ENCODE data around the gene MYO9A. TPM values are rescaled to one million over a fixed set of nuclear protein-coding genes. Genes with fewer than 3 reads are reported as not detected.

MYO9A gene
- total and polyA plus RNA-seq, 2 donors (not counting 1 experiment from before 2014, with no cell fraction given) = 6.2 to 66.1 TPM

DNA sequence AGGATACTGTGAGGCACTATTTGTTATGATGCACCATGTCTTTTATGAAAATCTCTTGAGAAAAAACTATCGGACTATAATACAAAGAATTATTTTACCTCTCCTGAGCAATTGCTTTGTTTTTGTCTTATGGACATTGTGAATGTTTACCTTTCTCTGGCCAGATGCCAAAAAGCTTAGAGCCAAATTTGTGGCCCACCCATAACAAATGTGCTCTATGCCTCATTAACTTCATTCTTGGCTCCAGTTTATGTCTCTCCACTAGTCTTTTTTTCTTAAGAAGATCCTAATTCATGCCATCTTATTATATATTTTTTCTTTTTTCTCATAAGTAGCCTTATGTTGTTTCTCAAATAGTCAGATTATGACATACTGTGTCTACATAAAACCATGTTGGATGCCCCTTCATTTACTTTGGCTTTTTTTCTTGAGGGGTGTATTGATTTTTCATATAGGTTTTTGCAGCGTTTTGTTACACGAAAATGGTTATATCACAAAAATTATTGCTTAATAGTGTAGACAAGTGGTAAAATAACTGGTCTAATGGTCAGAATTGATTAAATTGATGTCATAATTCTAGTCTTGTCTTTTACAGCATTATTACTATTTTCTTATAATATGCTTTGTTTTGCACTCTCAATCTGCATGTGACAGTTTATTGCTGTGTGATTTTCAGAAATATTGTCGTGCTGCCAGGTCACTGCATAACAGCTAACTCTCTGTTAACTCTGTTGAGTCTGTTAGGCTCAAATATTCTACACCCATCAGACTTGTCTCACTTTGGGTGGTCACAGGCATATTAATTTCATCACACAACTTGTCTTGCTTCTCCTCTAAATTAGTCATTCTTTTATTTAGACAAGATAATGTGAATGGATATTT, 18.5 kb upstream of the MYO9A start:
- Histone ChIP-seq H3K9ac (ENCODE audit: low read length) (no peak overlapping the region), H3K4me2 (replicated peaks; ENCODE audit: low read depth, low read length, poor library complexity, severe bottlenecking) (no peak overlapping the region), H3K36me3 (replicated peaks in 1 of 2; ENCODE audit: control extremely low read depth in 1 of 2, control insufficient read depth in 1 of 2, extremely low read depth in 1 of 2, insufficient read depth in 2 of 2, low read length in 1 of 2) (no peaks in the 10 kb centered on the region), H4K20me1 (ENCODE audit: control insufficient read depth, insufficient read depth, low read length, poor library complexity, severe bottlenecking) (no peaks in the 10 kb centered on the region), H3K27me3 (replicated peaks in 1 of 4; ENCODE audit: control extremely low read depth in 1 of 4, control insufficient read depth in 3 of 4, insufficient read depth in 4 of 4, low read length in 3 of 4) (no peaks in the 10 kb centered on the region), H3K79me2 (ENCODE audit: control insufficient read depth, insufficient read depth, low read length) (no peaks in the 10 kb centered on the region), H2AFZ (ENCODE audit: insufficient read depth, low read depth, low read length, poor library complexity, severe bottlenecking) (no peak overlapping the region), H3K9me3 (ENCODE audit: control extremely low read depth in 1 of 3, control insufficient read depth in 2 of 3, insufficient read depth in 1 of 3, low read length in 2 of 3) (no peaks in the 10 kb centered on the region), H3K4me1 (ENCODE audit: control insufficient read depth in 2 of 2, insufficient read depth in 2 of 2, low read length in 2 of 2) (peaks cover 2 to 7% of the 10 kb centered on the region in 2 donors), H3K4me3 (ENCODE audit: control extremely low read depth in 1 of 5, extremely low read depth in 1 of 5, insufficient read depth in 1 of 5, low read depth in 2 of 5, low read length in 4 of 5) (no peak overlapping the region), H3K27ac (ENCODE audit: low read length in 2 of 2) (no peak overlapping the region)
- intact Hi-C loops (cut with micrococcal nuclease) = no loop called here
- CTCF ChIA-PET = no interaction called here
- POLR2A ChIA-PET = no interaction called here
- no peaks in the 10 kb centered on the region for H3K27me3 Mint-ChIP-seq
- peaks cover 13% of the 10 kb centered on the region for H3K4me1 Mint-ChIP-seq
- no peak overlapping the region for H3K27ac Mint-ChIP-seq
- DNase-seq (no peak), ATAC-seq (ENCODE audit: low read depth) (no peak)
- TF ChIP-seq, protein P1, sequence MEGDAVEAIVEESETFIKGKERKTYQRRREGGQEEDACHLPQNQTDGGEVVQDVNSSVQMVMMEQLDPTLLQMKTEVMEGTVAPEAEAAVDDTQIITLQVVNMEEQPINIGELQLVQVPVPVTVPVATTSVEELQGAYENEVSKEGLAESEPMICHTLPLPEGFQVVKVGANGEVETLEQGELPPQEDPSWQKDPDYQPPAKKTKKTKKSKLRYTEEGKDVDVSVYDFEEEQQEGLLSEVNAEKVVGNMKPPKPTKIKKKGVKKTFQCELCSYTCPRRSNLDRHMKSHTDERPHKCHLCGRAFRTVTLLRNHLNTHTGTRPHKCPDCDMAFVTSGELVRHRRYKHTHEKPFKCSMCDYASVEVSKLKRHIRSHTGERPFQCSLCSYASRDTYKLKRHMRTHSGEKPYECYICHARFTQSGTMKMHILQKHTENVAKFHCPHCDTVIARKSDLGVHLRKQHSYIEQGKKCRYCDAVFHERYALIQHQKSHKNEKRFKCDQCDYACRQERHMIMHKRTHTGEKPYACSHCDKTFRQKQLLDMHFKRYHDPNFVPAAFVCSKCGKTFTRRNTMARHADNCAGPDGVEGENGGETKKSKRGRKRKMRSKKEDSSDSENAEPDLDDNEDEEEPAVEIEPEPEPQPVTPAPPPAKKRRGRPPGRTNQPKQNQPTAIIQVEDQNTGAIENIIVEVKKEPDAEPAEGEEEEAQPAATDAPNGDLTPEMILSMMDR (IDR thresholded peaks at IDR 0.05) = no peak
- no peak for TF ChIP-seq EZH2 (IDR thresholded peaks at IDR 0.05; ENCODE audit: borderline replicate concordance, insufficient read depth, low read depth, low read length, poor library complexity, severe bottlenecking)
- no peaks in the 10 kb centered on the region for H3K9me3 Mint-ChIP-seq (ENCODE audit: insufficient read depth)
- H3K4me3 Mint-ChIP-seq = no peak overlapping the region
- WGBS (ENCODE audit: insufficient coverage) = 100% methylated on average over 1 of the region's 4 CpGs

DNA sequence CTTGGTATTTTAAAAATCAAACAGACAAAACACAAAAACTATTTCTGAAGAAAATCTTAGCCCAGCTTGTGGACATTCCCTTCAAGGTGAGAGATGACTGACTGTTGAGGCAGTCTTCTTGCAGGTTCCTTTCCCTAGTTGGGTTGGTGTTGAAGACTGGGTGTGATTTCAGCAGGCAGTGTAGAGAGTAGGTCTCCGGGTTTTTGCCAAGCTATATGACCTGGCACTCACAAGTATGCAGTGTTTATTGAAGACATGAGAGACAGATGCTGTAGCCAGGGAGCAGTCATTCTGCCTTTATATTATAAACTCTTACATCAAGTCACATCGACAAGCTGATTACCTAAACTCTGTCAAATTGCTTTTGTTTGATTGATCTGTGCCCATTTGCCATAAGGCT, 17.8 kb upstream of the MYO9A start:
- POLR2A ChIA-PET = no interaction called here
- intact Hi-C loops (cut with micrococcal nuclease) = no loop called here

More for the DNA sequence above, 17.8 kb upstream of the MYO9A start:
- CTCF ChIA-PET = no interaction called here
- Mint-ChIP-seq H3K27me3 (no peaks in the 10 kb centered on the region), H3K27ac (no peak overlapping the region), H3K4me1 (peaks cover 6% of the 10 kb centered on the region), H3K9me3 (ENCODE audit: insufficient read depth) (no peaks in the 10 kb centered on the region), H3K4me3 (no peak overlapping the region)
- no peak overlapping the region for H3K4me2 ChIP-seq (replicated peaks; ENCODE audit: low read depth, low read length, poor library complexity, severe bottlenecking)
- no peaks in the 10 kb centered on the region for H3K79me2 ChIP-seq (ENCODE audit: control insufficient read depth, insufficient read depth, low read length)
- DNase-seq = no peak
- no peak overlapping the region for H3K27ac ChIP-seq (ENCODE audit: low read length in 2 of 2)
- no peaks in the 10 kb centered on the region for H3K36me3 ChIP-seq (replicated peaks in 1 of 2; ENCODE audit: control extremely low read depth in 1 of 2, control insufficient read depth in 1 of 2, extremely low read depth in 1 of 2, insufficient read depth in 2 of 2, low read length in 1 of 2)
- no peak for TF ChIP-seq EZH2 (IDR thresholded peaks at IDR 0.05; ENCODE audit: borderline replicate concordance, insufficient read depth, low read depth, low read length, poor library complexity, severe bottlenecking)
- TF ChIP-seq, protein P1 (IDR thresholded peaks at IDR 0.05) = no peak
- no peak overlapping the region for H2AFZ ChIP-seq (ENCODE audit: insufficient read depth, low read depth, low read length, poor library complexity, severe bottlenecking)
- H3K4me1 ChIP-seq (ENCODE audit: control insufficient read depth in 2 of 2, insufficient read depth in 2 of 2, low read length in 2 of 2) = peaks cover 0 to under 1% of the 10 kb centered on the region in 2 donors
- H4K20me1 ChIP-seq (ENCODE audit: control insufficient read depth, insufficient read depth, low read length, poor library complexity, severe bottlenecking) = no peaks in the 10 kb centered on the region
- 88% methylated on average over 1 of the region's 2 CpGs for WGBS (ENCODE audit: insufficient coverage)
- H3K4me3 ChIP-seq (ENCODE audit: control extremely low read depth in 1 of 5, extremely low read depth in 1 of 5, insufficient read depth in 1 of 5, low read depth in 2 of 5, low read length in 4 of 5) = no peak overlapping the region
- no peak overlapping the region for H3K9ac ChIP-seq (ENCODE audit: low read length)
- no peak for ATAC-seq (ENCODE audit: low read depth)
- no peaks in the 10 kb centered on the region for H3K9me3 ChIP-seq (ENCODE audit: control extremely low read depth in 1 of 3, control insufficient read depth in 2 of 3, insufficient read depth in 1 of 3, low read length in 2 of 3)
- no peaks in the 10 kb centered on the region for H3K27me3 ChIP-seq (replicated peaks in 1 of 4; ENCODE audit: control extremely low read depth in 1 of 4, control insufficient read depth in 3 of 4, insufficient read depth in 4 of 4, low read length in 3 of 4)

Data from B cell (primary cell).